B cell (primary cell): ENCODE results near the gene LMO7.

ENCODE experiments used
- EZH2 ChIP-seq: IDR thresholded peaks from 2 replicates; pipeline ENCODE4 v1.6.1; 2012; ENCODE audit warnings: borderline replicate concordance, low read depth, mild to moderate bottlenecking, moderate library complexity, low read length; ENCODE audit not compliant: insufficient read depth, poor library complexity, severe bottlenecking
- TF ChIP-seq, protein P1 (sequence below): fragments of 200-600 bp; IDR thresholded peaks from one replicate; pipeline ENCODE4 v1.8.0; 2022; ENCODE audit warnings: antibody characterized with exemption, mild to moderate bottlenecking

- TF ChIP-seq, protein P1, sequence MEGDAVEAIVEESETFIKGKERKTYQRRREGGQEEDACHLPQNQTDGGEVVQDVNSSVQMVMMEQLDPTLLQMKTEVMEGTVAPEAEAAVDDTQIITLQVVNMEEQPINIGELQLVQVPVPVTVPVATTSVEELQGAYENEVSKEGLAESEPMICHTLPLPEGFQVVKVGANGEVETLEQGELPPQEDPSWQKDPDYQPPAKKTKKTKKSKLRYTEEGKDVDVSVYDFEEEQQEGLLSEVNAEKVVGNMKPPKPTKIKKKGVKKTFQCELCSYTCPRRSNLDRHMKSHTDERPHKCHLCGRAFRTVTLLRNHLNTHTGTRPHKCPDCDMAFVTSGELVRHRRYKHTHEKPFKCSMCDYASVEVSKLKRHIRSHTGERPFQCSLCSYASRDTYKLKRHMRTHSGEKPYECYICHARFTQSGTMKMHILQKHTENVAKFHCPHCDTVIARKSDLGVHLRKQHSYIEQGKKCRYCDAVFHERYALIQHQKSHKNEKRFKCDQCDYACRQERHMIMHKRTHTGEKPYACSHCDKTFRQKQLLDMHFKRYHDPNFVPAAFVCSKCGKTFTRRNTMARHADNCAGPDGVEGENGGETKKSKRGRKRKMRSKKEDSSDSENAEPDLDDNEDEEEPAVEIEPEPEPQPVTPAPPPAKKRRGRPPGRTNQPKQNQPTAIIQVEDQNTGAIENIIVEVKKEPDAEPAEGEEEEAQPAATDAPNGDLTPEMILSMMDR: no peak
- no peak for TF ChIP-seq EZH2
These were observed 261.3 kb downstream of the LMO7 start for GRCh38 chr13:75897386-75897785.
